Osteoblast (primary cell): Measurements from ENCODE around the gene OR2B6. TPM values are rescaled to one million over a fixed set of nuclear protein-coding genes. Genes with fewer than 3 reads are reported as not detected.

ENCODE experiments used
- DNase-seq: peaks from one replicate; pipeline ENCODE4 v3.0.0; 2011; ENCODE audit warnings: low spot score, mixed read lengths; ENCODE audit not compliant: insufficient read length; ENCODE audit errors: missing footprints
- H2AFZ ChIP-seq: 2 replicates; pipeline ENCODE4 v1.6.0; 2011; ENCODE audit warnings: mild to moderate bottlenecking, low read length
- H3K27ac ChIP-seq: 2 replicates; pipeline ENCODE4 v1.5.1; 2011; ENCODE audit warnings: mild to moderate bottlenecking, low read depth, low read length, moderate library complexity
- H3K27me3 ChIP-seq: 2 replicates; pipeline ENCODE4 v1.6.0; 2012; ENCODE audit warnings: mild to moderate bottlenecking, control low read depth, inconsistent platforms, low read length, moderate library complexity; ENCODE audit not compliant: insufficient read depth
- H3K36me3 ChIP-seq: 2 replicates; pipeline ENCODE4 v1.5.1; 2011; ENCODE audit warnings: mild to moderate bottlenecking, low read length, control low read depth, moderate library complexity; ENCODE audit not compliant: insufficient read depth
- H3K4me1 ChIP-seq: 2 replicates; pipeline ENCODE4 v1.5.1; 2011; ENCODE audit warnings: mild to moderate bottlenecking, low read length, control low read depth, moderate library complexity; ENCODE audit not compliant: insufficient read depth
- H3K4me2 ChIP-seq: 2 replicates; pipeline ENCODE4 v1.6.0; 2011; ENCODE audit warnings: mild to moderate bottlenecking, low read length; ENCODE audit not compliant: insufficient read depth
- H3K4me3 ChIP-seq: fragments of 200-600 bp; sonication (generic); 3 replicates; pipeline ENCODE4 v1.5.1; 2012; ENCODE audit warnings: mild to moderate bottlenecking, low read length, inconsistent platforms; ENCODE audit not compliant: insufficient read depth
- H3K79me2 ChIP-seq: 2 replicates; pipeline ENCODE4 v1.6.0; 2012; ENCODE audit warnings: mild to moderate bottlenecking, low read length, control low read depth, inconsistent platforms; ENCODE audit not compliant: insufficient read depth
- H3K9me3 ChIP-seq: 2 replicates; pipeline ENCODE4 v1.5.1; 2011; ENCODE audit warnings: low read depth, low read length, control low read depth
- H4K20me1 ChIP-seq: 2 replicates; pipeline ENCODE4 v1.6.0; 2012; ENCODE audit warnings: mild to moderate bottlenecking, low read length, control low read depth; ENCODE audit not compliant: insufficient read depth
- CTCF ChIP-seq: IDR thresholded peaks from 2 replicates; pipeline ENCODE4 v1.5.1; 2011; ENCODE audit warnings: mild to moderate bottlenecking, low read depth, low read length, moderate library complexity; ENCODE audit errors: extremely low read depth
- total RNA-seq: library from RNA; depleted of rRNA; stranded (reverse); fragments of >200 nt; gene quantifications from 2 replicates; pipeline ENCODE4 v1.2.3, GENCODE V29; 2012

Gene OR2B6
- total RNA-seq, 1 donor = not detected

GRCh38 chr6:27994616-27995015 lies 37.6 kb downstream of the OR2B6 start:
- H3K79me2 ChIP-seq = no peaks in the 10 kb centered on the region
- no peaks in the 10 kb centered on the region for H3K9me3 ChIP-seq
- no peak overlapping the region for H3K4me2 ChIP-seq
- no peaks in the 10 kb centered on the region for H3K4me1 ChIP-seq
- no peak overlapping the region for H3K27ac ChIP-seq
- no peak for TF ChIP-seq CTCF
- DNase-seq = no peak
- H3K4me3 ChIP-seq = no peak overlapping the region
- H3K27me3 ChIP-seq = no peaks in the 10 kb centered on the region
- no peaks in the 10 kb centered on the region for H4K20me1 ChIP-seq
- H2AFZ ChIP-seq = no peak overlapping the region
- H3K36me3 ChIP-seq = no peaks in the 10 kb centered on the region

GRCh38 chr6:28000351-28001045 lies 43.5 kb downstream of the OR2B6 start:
- Histone ChIP-seq H3K9me3 (no peaks in the 10 kb centered on the region), H3K27ac (no peak overlapping the region), H3K36me3 (no peaks in the 10 kb centered on the region), H3K27me3 (no peaks in the 10 kb centered on the region), H2AFZ (no peak overlapping the region), H3K79me2 (no peaks in the 10 kb centered on the region), H4K20me1 (no peaks in the 10 kb centered on the region), H3K4me2 (no peak overlapping the region), H3K4me3 (no peak overlapping the region), H3K4me1 (no peaks in the 10 kb centered on the region)
- no peak for DNase-seq
- TF ChIP-seq CTCF = no peak

- DNase-seq = no peak
- H3K4me3 ChIP-seq = no peak overlapping the region
- H2AFZ ChIP-seq = no peak overlapping the region
- no peaks in the 10 kb centered on the region for H3K79me2 ChIP-seq
- H3K9me3 ChIP-seq = no peaks in the 10 kb centered on the region
- no peaks in the 10 kb centered on the region for H3K4me1 ChIP-seq
- H4K20me1 ChIP-seq = no peaks in the 10 kb centered on the region
- no peaks in the 10 kb centered on the region for H3K27me3 ChIP-seq
- H3K27ac ChIP-seq = no peak overlapping the region
- no peak overlapping the region for H3K4me2 ChIP-seq
- no peaks in the 10 kb centered on the region for H3K36me3 ChIP-seq
- TF ChIP-seq CTCF = no peak
Measured at GRCh38 chr6:28001351-28001750, 44.3 kb downstream of the OR2B6 start.

DNA sequence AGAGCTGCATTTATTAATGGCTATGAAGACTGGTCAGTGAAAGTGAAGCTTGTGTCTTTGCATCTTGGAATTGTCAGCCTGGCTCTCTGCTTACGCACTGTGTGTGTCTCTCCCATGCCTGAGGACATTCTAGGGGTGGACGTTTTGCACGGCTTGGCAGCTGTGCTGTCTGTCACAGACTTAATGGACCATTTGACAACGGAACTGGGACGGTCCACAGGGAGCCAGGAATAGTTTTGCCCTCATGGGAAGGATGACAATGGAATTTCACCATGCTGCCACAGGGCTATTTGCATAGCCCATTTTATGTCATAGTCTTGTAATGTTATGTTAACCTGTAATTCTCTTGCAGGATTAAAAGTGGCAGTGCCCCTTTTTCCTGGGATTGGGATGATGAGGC lies 44.7 kb downstream of the OR2B6 start:
- Histone ChIP-seq H2AFZ (no peak overlapping the region), H3K4me3 (no peak overlapping the region), H3K36me3 (no peaks in the 10 kb centered on the region), H4K20me1 (no peaks in the 10 kb centered on the region), H3K9me3 (no peaks in the 10 kb centered on the region), H3K4me2 (no peak overlapping the region), H3K79me2 (no peaks in the 10 kb centered on the region), H3K4me1 (no peaks in the 10 kb centered on the region), H3K27me3 (no peaks in the 10 kb centered on the region), H3K27ac (no peak overlapping the region)
- DNase-seq = no peak
- TF ChIP-seq CTCF = no peak
